ACC112 (cell line): Measurements from ENCODE around the gene MAP2.
A peak's percentile ranks its signal among the peaks of the same experiment; 100 is the strongest.
"Not testable (repeated sequence)": the region's sequence is repeated elsewhere in the genome, so short reads cannot be mapped to it uniquely, and the experiment has no call there.

Source experiments
- H2AFZ ChIP-seq: fragments of 200-600 bp; sonication (generic); one replicate; pipeline ENCODE4 v1.6.0; 2017; ENCODE audit warnings: antibody characterized with exemption, low read length; ENCODE audit not compliant: unreplicated experiment
- H3K27ac ChIP-seq: fragments of 200-600 bp; sonication (generic); 2 replicates; pipeline ENCODE4 v1.5.1; 2014; ENCODE audit warnings: low read depth, mild to moderate bottlenecking, antibody characterized with exemption, low read length, moderate library complexity
- H3K27me3 ChIP-seq: fragments of 200-600 bp; sonication (generic); 2 replicates; pipeline ENCODE4 v1.6.1; 2014; ENCODE audit warnings: mild to moderate bottlenecking, antibody characterized with exemption, low read length, moderate library complexity, mixed read lengths; ENCODE audit not compliant: insufficient read depth
- H3K36me3 ChIP-seq: fragments of 200-600 bp; sonication (generic); 2 replicates; pipeline ENCODE4 v1.6.1; 2016; ENCODE audit warnings: mild to moderate bottlenecking, antibody characterized with exemption, low read length, moderate library complexity, mixed read lengths; ENCODE audit not compliant: insufficient read depth
- H3K4me1 ChIP-seq: fragments of 200-600 bp; sonication (generic); one replicate; pipeline ENCODE4 v1.6.1; 2016; ENCODE audit warnings: low read length, mixed read lengths; ENCODE audit not compliant: insufficient read depth, unreplicated experiment, control insufficient read depth
- H3K4me3 ChIP-seq: fragments of 200-600 bp; sonication (generic); 2 replicates; pipeline ENCODE4 v1.5.1; 2014; ENCODE audit warnings: mild to moderate bottlenecking, low read depth, low read length
- H3K79me2 ChIP-seq: fragments of 200-600 bp; sonication (generic); one replicate; pipeline ENCODE4 v1.6.0; 2016; ENCODE audit warnings: low read length; ENCODE audit not compliant: control insufficient read depth, unreplicated experiment, insufficient read depth

The MAP2 gene

DNA sequence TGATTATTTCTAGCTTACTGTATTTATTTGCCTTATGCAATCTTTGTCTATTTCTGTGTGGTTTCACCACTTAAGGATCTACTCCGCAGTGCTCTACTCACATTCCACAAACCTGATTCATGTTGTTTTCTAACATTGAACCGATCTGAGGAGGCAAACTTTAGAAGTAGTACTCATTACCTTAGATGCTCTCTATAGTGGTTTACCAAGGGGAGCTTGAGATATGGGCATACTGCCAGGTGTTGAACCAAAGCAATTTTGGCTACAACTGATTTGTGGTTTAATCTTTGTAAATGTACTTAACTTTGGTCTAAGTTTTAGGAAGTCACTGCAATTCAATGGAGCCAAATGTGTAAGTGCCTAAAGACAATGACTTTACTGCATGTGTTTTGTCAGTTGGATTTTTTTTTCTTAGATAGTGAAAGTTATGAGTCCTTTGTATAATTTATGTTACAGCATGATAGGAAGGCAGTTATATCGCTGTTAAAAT is 50.1 kb downstream of the MAP2 start:
- peak overlapping the region; percentile 60 for H3K4me3 ChIP-seq
- H3K36me3 ChIP-seq = no peaks in the 10 kb centered on the region
- no peak overlapping the region for H2AFZ ChIP-seq
- H3K27me3 ChIP-seq = no peaks in the 10 kb centered on the region
- peaks cover 15% of the 10 kb centered on the region for H3K79me2 ChIP-seq
- peak overlapping the region; percentile 100 for H3K27ac ChIP-seq
- H3K4me1 ChIP-seq = peaks cover 62% of the 10 kb centered on the region

DNA sequence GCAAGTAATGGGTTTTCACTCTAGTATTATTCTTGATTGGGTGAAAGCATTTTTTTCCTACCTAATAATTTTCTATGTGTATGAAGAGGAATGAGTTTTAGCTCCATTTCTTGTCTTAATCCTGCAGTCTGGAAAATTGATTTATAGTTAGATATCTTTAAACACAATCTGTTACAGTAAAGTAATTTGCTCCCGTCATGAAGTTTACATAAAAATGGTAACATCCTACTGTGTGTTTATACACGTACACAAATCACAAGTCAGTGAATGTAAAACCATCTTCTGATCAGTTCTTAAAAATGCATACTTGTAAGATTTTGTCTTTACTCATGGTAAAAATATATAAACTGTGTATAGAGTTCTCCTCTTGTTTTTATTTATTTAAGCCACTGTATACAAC is 51.1 kb downstream of the MAP2 start:
- H3K4me1 ChIP-seq = peaks cover 62% of the 10 kb centered on the region

GRCh38 chr2:209476367-209477208 is 52.7 kb downstream of the MAP2 start:
- Histone ChIP-seq H2AFZ (peak overlapping the region; percentile 74), H3K36me3 (no peaks in the 10 kb centered on the region), H3K4me3 (peak overlapping the region; percentile 13; the same call in 1 of the 2 replicates), H3K27ac (peak overlapping the region; percentile 100), H3K79me2 (peaks cover 15% of the 10 kb centered on the region), H3K4me1 (peaks cover 49% of the 10 kb centered on the region), H3K27me3 (no peaks in the 10 kb centered on the region)

More for the DNA sequence above, 51.1 kb downstream of the MAP2 start:
- H3K36me3 ChIP-seq = no peaks in the 10 kb centered on the region
- no peak overlapping the region for H2AFZ ChIP-seq
- H3K27me3 ChIP-seq = no peaks in the 10 kb centered on the region
- H3K79me2 ChIP-seq = peaks cover 15% of the 10 kb centered on the region
- peak overlapping the region; percentile 60 for H3K4me3 ChIP-seq
- peak overlapping the region; percentile 100 for H3K27ac ChIP-seq

GRCh38 chr2:209492296-209492695 is 68.4 kb downstream of the MAP2 start:
- H3K27ac ChIP-seq, H3K36me3 ChIP-seq, H3K4me3 ChIP-seq, H3K27me3 ChIP-seq, H3K79me2 ChIP-seq, H2AFZ ChIP-seq: not testable (repeated sequence)
- H3K4me1 ChIP-seq = peaks cover 28% of the 10 kb centered on the region

- H3K27me3 ChIP-seq, H3K36me3 ChIP-seq, H2AFZ ChIP-seq, H3K79me2 ChIP-seq: not testable (repeated sequence)
- H3K27ac ChIP-seq = peak overlapping the region; percentile 99
- peak overlapping the region; percentile 59 for H3K4me3 ChIP-seq
- peaks cover 37% of the 10 kb centered on the region for H3K4me1 ChIP-seq
Observed at GRCh38 chr2:209495068-209495620, 71.3 kb downstream of the MAP2 start.

- Histone ChIP-seq H3K79me2 (peaks cover 5% of the 10 kb centered on the region), H2AFZ (no peak overlapping the region), H3K4me1 (peaks cover 37% of the 10 kb centered on the region), H3K36me3 (no peaks in the 10 kb centered on the region), H3K27ac (peak overlapping the region; percentile 99), H3K27me3 (no peaks in the 10 kb centered on the region), H3K4me3 (peak overlapping the region; percentile 59)
Observed at GRCh38 chr2:209495855-209496585, 72.2 kb downstream of the MAP2 start.

DNA sequence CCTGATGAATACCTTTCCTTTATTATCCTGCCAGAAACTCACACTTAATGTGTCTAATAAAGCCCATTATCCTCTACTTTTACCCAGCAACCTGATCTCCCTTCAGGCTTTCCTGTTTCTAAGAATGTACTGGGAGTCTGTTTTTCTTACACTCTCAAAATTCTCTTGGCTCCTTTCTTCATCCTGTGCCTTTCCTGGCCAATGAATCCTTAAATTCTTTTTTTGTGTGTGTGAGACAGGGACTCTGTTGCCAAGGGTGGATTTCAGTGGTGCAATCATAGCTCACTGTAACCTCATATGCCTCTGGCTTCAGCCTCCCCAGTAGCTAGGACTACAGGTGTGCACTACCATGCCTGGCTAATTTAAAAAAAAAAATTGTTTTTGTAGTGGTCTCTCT is 72.7 kb downstream of the MAP2 start:
- H3K79me2 ChIP-seq = peaks cover 5% of the 10 kb centered on the region
- H3K4me3 ChIP-seq = peak overlapping the region; percentile 28; the same call in 1 of the 2 replicates
- peak overlapping the region; percentile 99 for H3K27ac ChIP-seq
- H3K27me3 ChIP-seq = no peaks in the 10 kb centered on the region
- peaks cover 37% of the 10 kb centered on the region for H3K4me1 ChIP-seq
- H3K36me3 ChIP-seq = no peaks in the 10 kb centered on the region
- H2AFZ ChIP-seq = no peak overlapping the region

DNA sequence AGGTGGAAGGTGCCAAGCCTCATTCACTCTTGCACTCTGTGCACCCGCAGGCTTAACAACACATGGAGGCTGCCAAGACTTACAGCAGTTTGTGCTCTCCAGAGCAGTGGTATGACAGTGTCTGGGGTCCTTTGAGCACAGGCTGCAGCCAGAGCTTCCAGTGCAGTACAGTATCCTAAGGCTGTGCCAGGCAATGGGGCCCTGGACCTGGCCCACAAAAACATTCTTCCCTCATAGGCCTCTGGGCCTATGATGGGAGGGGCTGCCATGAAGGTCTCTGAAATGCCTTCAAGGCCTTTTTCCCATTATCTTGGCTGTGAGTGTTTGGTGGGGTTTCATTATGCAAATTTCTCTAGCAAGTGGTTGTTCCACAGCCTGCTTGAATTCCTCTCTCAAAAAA is 74.8 kb downstream of the MAP2 start:
- peaks cover 37% of the 10 kb centered on the region for H3K4me1 ChIP-seq
- no peak overlapping the region for H2AFZ ChIP-seq
- peaks cover 5% of the 10 kb centered on the region for H3K79me2 ChIP-seq
- no peak overlapping the region for H3K4me3 ChIP-seq
- no peaks in the 10 kb centered on the region for H3K36me3 ChIP-seq
- no peaks in the 10 kb centered on the region for H3K27me3 ChIP-seq
- H3K27ac ChIP-seq = peak overlapping the region; percentile 12; the same call in 1 of the 2 replicates

GRCh38 chr2:209499069-209499468 is 75.2 kb downstream of the MAP2 start:
- no peaks in the 10 kb centered on the region for H3K27me3 ChIP-seq
- H3K27ac ChIP-seq = peak overlapping the region; percentile 12; the same call in 1 of the 2 replicates
- H3K79me2 ChIP-seq = peaks cover 5% of the 10 kb centered on the region
- H3K36me3 ChIP-seq = no peaks in the 10 kb centered on the region
- no peak overlapping the region for H2AFZ ChIP-seq
- H3K4me3 ChIP-seq = no peak overlapping the region
- H3K4me1 ChIP-seq = peaks cover 37% of the 10 kb centered on the region

DNA sequence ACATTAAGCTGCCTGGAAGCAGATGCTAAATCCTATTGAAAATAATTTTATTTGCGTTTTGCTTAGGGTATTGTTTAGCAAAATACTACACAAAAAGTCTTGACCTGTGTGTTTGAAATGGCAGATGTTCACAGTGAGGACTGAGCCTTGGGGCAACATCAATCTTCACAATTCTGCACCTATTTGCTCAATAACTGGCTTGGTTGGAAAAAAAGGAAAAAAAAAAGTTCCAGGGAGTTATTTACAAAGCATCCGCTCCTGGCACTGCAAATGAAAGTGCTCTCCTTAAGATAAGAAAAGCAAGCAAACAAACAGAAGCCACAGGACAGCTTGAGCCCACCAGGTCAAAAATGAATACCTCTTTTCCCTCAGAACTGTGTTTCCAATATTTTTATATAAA is 77.7 kb downstream of the MAP2 start:
- H2AFZ ChIP-seq = no peak overlapping the region
- H3K27ac ChIP-seq = no peak overlapping the region
- H3K4me3 ChIP-seq = no peak overlapping the region
- no peaks in the 10 kb centered on the region for H3K36me3 ChIP-seq
- H3K4me1 ChIP-seq = peaks cover 36% of the 10 kb centered on the region
- peaks cover 5% of the 10 kb centered on the region for H3K79me2 ChIP-seq
- no peaks in the 10 kb centered on the region for H3K27me3 ChIP-seq
